PC-9 (cell line): ENCODE results near the gene NAV3. TPM values are rescaled to one million over a fixed set of nuclear protein-coding genes. Genes with fewer than 3 reads are reported as not detected.

Source experiments
- BruUV-seq: library from RNA; stranded (reverse); fragments of 400-500 nt; replicated peaks from 2 replicates; lab custom pipeline; 2021; lab: Mats Ljungman, UMichigan
- CTCF ChIA-PET: fragments of 300-600 bp; sonication (Branson Sonifier 250); formaldehyde crosslinking; loops from one replicate; lab custom pipeline; 2022; ENCODE audit warnings: antibody characterized with exemption; lab: Charles Lee
- POLR2A ChIA-PET: fragments of 300-600 bp; sonication (Branson Sonifier 250); formaldehyde crosslinking; loops from one replicate; lab custom pipeline; 2022; ENCODE audit warnings: antibody characterized with exemption; ENCODE audit not compliant: unreplicated experiment; lab: Charles Lee
- DNase-seq, 2 experiments: peaks; one replicate each; pipeline versions ENCODE4 v3.0.0 to v3.0.0-alpha.2; 2015 to 2022; ENCODE audit warnings: mixed read lengths in 1 of 2
- H2AFZ ChIP-seq: fragments of 200-600 bp; sonication (generic); 2 replicates; pipeline ENCODE4 v1.8.1; 2017; ENCODE audit warnings: antibody characterized with exemption
- H3F3A ChIP-seq: fragments of 200-600 bp; sonication (generic); 2 replicates; pipeline ENCODE4 v1.8.1; 2017; ENCODE audit warnings: antibody characterized with exemption, mild to moderate bottlenecking, low read depth; ENCODE audit not compliant: insufficient read depth
- H3K27ac ChIP-seq: fragments of 200-600 bp; sonication (generic); 2 replicates; pipeline ENCODE4 v1.6.1; 2016; ENCODE audit warnings: mixed run types
- H3K27me3 ChIP-seq: fragments of 200-600 bp; sonication (generic); 2 replicates; pipeline ENCODE4 v1.6.1; 2016; ENCODE audit warnings: low read depth, mixed run types; ENCODE audit not compliant: insufficient read depth
- H3K36me3 ChIP-seq: fragments of 200-600 bp; sonication (generic); 2 replicates; pipeline ENCODE4 v1.6.1; 2016; ENCODE audit warnings: low read depth, mixed run types
- H3K4me1 ChIP-seq: fragments of 200-600 bp; sonication (generic); replicated peaks from 2 replicates; pipeline ENCODE4 v1.6.1; 2016; ENCODE audit warnings: mixed run types; ENCODE audit not compliant: insufficient read depth
- H3K4me2 ChIP-seq: fragments of 200-600 bp; sonication (generic); 2 replicates; pipeline ENCODE4 v1.6.1; 2017; ENCODE audit warnings: mixed run types
- H3K4me3 ChIP-seq: fragments of 200-600 bp; sonication (generic); 2 replicates; pipeline ENCODE4 v1.6.1; 2016; ENCODE audit warnings: mixed run types
- H3K79me2 ChIP-seq: fragments of 200-600 bp; sonication (generic); 2 replicates; pipeline ENCODE4 v1.6.1; 2017; ENCODE audit warnings: low read depth, mixed run types
- H3K9me2 ChIP-seq: fragments of 200-600 bp; sonication (generic); 2 replicates; pipeline ENCODE4 v1.8.1; 2017; ENCODE audit warnings: mild to moderate bottlenecking; ENCODE audit not compliant: insufficient read depth
- H3K9me3 ChIP-seq: fragments of 200-600 bp; sonication (generic); 2 replicates; pipeline ENCODE4 v1.8.1; 2016; ENCODE audit warnings: low read depth; ENCODE audit not compliant: insufficient read depth
- H4K20me1 ChIP-seq: fragments of 200-600 bp; sonication (generic); 2 replicates; pipeline ENCODE4 v1.8.1; 2017; ENCODE audit not compliant: insufficient read depth
- CTCF ChIP-seq: fragments of 200-600 bp; sonication (generic); conservative IDR thresholded peaks from 2 replicates; pipeline ENCODE4 v1.6.1; 2017; ENCODE audit warnings: mixed run types, antibody characterized with exemption, mild to moderate bottlenecking, moderate library complexity
- EZH2 ChIP-seq: fragments of 200-600 bp; sonication (generic); IDR thresholded peaks from 2 replicates; pipeline ENCODE4 v1.8.0; 2017; ENCODE audit warnings: antibody characterized with exemption, low read depth
- intact Hi-C: fragments of 100-400 bp; cut with micrococcal nuclease; formaldehyde crosslinking; loops from one replicate; pipeline ENCODE4 v1.10.0; 2022; ENCODE audit not compliant: unreplicated experiment
- total RNA-seq: library from RNA; stranded (reverse); gene quantifications from 2 replicates; pipeline ENCODE4 v1.2.3, GENCODE V29; 2021

The NAV3 gene
- total RNA-seq, 1 experiment from 2014 or later, result 13.6 TPM

DNA sequence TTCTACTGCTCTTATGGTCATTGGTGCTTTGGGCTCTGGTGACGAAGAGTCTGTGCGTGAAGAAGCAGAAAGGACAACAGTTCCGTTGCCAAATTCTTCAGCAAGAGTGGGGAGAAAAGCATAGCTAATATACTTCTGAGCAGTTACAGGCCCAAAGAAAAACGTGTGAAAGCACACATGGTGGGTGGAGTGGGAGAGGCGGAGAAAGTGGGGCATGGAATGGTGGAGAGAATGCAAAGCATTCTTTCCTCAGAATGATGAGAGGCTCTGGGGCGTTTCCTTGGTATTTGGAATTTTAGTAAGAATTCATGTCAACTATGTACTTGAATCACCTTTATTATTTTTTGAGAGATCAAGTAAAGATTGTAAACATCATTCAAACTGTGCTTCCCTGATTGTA is 396.1 kb downstream of the NAV3 start:
- H3K4me2 ChIP-seq, result no peak overlapping the region
- ChIA-PET POLR2A (no interaction called here), CTCF (no interaction called here)
- H3K27ac ChIP-seq, result no peak overlapping the region
- H3K4me3 ChIP-seq, result no peak overlapping the region
- H3F3A ChIP-seq, result no peaks in the 10 kb centered on the region
- no peaks in the 10 kb centered on the region for H3K27me3 ChIP-seq
- no peaks in the 10 kb centered on the region; the same call in 1 of the 2 replicates for H3K9me3 ChIP-seq
- intact Hi-C loops, result no loop called here
- no peaks in the 10 kb centered on the region for H4K20me1 ChIP-seq
- no peaks in the 10 kb centered on the region; the same call in 1 of the 2 replicates for H3K9me2 ChIP-seq
- BruUV-seq, result no TSS peak
- no peaks in the 10 kb centered on the region for H3K4me1 ChIP-seq
- H3K36me3 ChIP-seq, result no peaks in the 10 kb centered on the region
- TF ChIP-seq EZH2, result no peak
- no peak for TF ChIP-seq CTCF
- no peak for DNase-seq
- H2AFZ ChIP-seq, result no peak overlapping the region
- no peaks in the 10 kb centered on the region for H3K79me2 ChIP-seq

DNA sequence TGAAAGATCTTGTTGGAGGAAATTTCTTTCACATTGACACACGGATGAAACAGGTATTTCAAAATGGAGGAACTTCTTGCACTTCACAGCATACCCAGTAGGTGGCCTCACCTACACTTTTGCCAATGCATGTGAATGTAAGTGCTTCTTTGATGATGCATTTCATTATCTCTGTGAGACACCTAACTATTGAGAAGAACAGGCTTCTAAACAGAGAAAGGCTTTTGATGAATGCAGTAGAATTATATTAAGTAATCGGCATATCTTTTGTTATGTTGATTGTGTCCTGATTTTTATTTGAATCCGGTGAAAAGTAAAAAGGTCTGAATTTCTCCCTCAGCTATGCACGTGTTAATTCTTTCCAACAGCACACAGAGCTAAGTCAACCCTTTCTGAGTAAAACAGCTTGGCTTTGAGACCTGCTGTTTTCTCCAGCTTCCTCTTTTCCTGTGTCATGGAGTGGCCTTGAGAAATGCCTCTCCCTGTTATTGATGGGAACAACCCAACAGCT is 399.0 kb downstream of the NAV3 start:
- POLR2A ChIA-PET, result interaction anchor here (0.5 kb wide), 1 partner anchor 24 kb away, joined by 3 read pairs; no protein-coding TSS in a partner anchor
- Histone ChIP-seq H3K4me3 (no peak overlapping the region), H3K4me2 (no peak overlapping the region)

DNA sequence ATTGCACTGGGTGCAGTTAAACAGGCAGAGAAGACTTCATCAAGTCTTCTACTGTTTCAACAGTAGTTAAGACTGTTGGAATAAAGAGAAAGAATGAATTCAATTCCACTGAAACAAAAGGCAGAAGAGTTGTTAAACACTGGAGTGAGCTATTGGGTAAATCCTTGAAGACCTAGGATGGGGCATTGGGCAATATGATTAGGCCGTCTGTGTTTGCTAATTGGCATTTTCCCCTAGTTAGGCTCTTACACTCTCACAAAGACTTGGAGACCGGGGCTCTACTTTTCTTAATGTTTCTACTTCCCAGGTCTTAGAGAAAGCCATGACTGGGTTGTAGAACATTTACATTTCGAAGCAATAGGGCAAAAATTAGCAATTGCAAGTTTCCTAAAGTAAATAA is 402.1 kb downstream of the NAV3 start:
- no peaks in the 10 kb centered on the region for H3K27me3 ChIP-seq
- DNase-seq, result no peak
- no peak overlapping the region for H3K27ac ChIP-seq
- no peaks in the 10 kb centered on the region for H4K20me1 ChIP-seq
- TF ChIP-seq EZH2, result no peak
- TF ChIP-seq CTCF, result no peak
- H3F3A ChIP-seq, result no peaks in the 10 kb centered on the region
- H3K4me3 ChIP-seq, result no peak overlapping the region
- no peak overlapping the region for H3K4me2 ChIP-seq
- ChIA-PET POLR2A (no interaction called here), CTCF (no interaction called here)
- intact Hi-C loops, result no loop called here
- H3K79me2 ChIP-seq, result no peaks in the 10 kb centered on the region
- no peaks in the 10 kb centered on the region for H3K9me3 ChIP-seq
- no peaks in the 10 kb centered on the region; the same call in none of the 2 replicates for H3K9me2 ChIP-seq
- H3K36me3 ChIP-seq, result no peaks in the 10 kb centered on the region
- no TSS peak for BruUV-seq
- H2AFZ ChIP-seq, result no peak overlapping the region; the same call in 1 of the 2 replicates
- H3K4me1 ChIP-seq, result no peaks in the 10 kb centered on the region

More for the DNA sequence above, 399.0 kb downstream of the NAV3 start:
- Histone ChIP-seq H4K20me1 (no peaks in the 10 kb centered on the region), H2AFZ (peak overlapping the region; percentile 44; the same call in 1 of the 2 replicates), H3F3A (no peaks in the 10 kb centered on the region), H3K79me2 (no peaks in the 10 kb centered on the region), H3K9me2 (no peaks in the 10 kb centered on the region; the same call in none of the 2 replicates), H3K27me3 (no peaks in the 10 kb centered on the region), H3K27ac (no peak overlapping the region), H3K36me3 (no peaks in the 10 kb centered on the region), H3K4me1 (no peaks in the 10 kb centered on the region), H3K9me3 (no peaks in the 10 kb centered on the region; the same call in 1 of the 2 replicates)
- CTCF ChIA-PET, result no interaction called here
- DNase-seq, result peak in 1 of 2 experiments; percentile 19
- peak; percentile 68 for TF ChIP-seq CTCF
- no peak for TF ChIP-seq EZH2
- intact Hi-C loops, result no loop called here
- no TSS peak for BruUV-seq
